Mesodermal cell (in vitro differentiated cells): ENCODE data around the gene PPP1R14B.
"Not testable (repeated sequence)": the region's sequence is repeated elsewhere in the genome, so short reads cannot be mapped to it uniquely, and the experiment has no call there.

Experiments used
- H3K27ac ChIP-seq: 2 replicates; pipeline ENCODE4 v1.7.0; 2013; ENCODE audit warnings: mild to moderate bottlenecking, low read depth, low read length, moderate library complexity; ENCODE audit not compliant: severe bottlenecking
- H3K36me3 ChIP-seq: 2 replicates; pipeline ENCODE4 v1.7.1; 2013; ENCODE audit warnings: mild to moderate bottlenecking, low read length, moderate library complexity; ENCODE audit not compliant: control insufficient read depth, insufficient read depth
- H3K4me1 ChIP-seq: one replicate; pipeline ENCODE4 v1.7.1; 2013; ENCODE audit warnings: mild to moderate bottlenecking, low read length; ENCODE audit not compliant: insufficient read depth, control insufficient read depth, poor library complexity, severe bottlenecking
- H3K4me3 ChIP-seq: 2 replicates; pipeline ENCODE4 v1.7.0; 2013; ENCODE audit warnings: low read length, control low read depth, mild to moderate bottlenecking; ENCODE audit not compliant: insufficient read depth, poor library complexity, severe bottlenecking; ENCODE audit errors: extremely low read depth
- H3K9me3 ChIP-seq: 2 replicates; pipeline ENCODE4 v1.7.1; 2013; ENCODE audit warnings: mild to moderate bottlenecking, low read length, moderate library complexity; ENCODE audit not compliant: control insufficient read depth
- WGBS, 2 experiments: methylation state at CpG; one replicate each; pipeline ENCODE4 v1.1.5; 2013; ENCODE audit warnings: missing lambda C conversion rate in 2 of 2; ENCODE audit not compliant: insufficient coverage in 2 of 2; 5-methylcytosine and 5-hydroxymethylcytosine counted together

Gene PPP1R14B

GRCh38 chr11:64249563-64250414 lies 3.0 kb upstream of the PPP1R14B start:
- H3K36me3 ChIP-seq, result peaks cover 17% of the 10 kb centered on the region
- WGBS, 2 experiments, result 64 to 87% methylated on average over 6 of the region's 8 CpGs
- no peak overlapping the region for H3K27ac ChIP-seq
- no peaks in the 10 kb centered on the region for H3K9me3 ChIP-seq
- H3K4me3 ChIP-seq, result no peak overlapping the region
- H3K4me1 ChIP-seq, result peaks cover 35% of the 10 kb centered on the region

GRCh38 chr11:64249038-64249437 lies 2.3 kb upstream of the PPP1R14B start:
- H3K4me1 ChIP-seq, result peaks cover 36% of the 10 kb centered on the region
- no peaks in the 10 kb centered on the region for H3K9me3 ChIP-seq
- H3K4me3 ChIP-seq, result no peak overlapping the region
- 92 to 100% methylated on average over 1 to 4 of the region's 4 CpGs for WGBS, 2 experiments
- H3K27ac ChIP-seq, result no peak overlapping the region
- H3K36me3 ChIP-seq, result peaks cover 18% of the 10 kb centered on the region

GRCh38 chr11:64248578-64248977 lies 1.8 kb upstream of the PPP1R14B start:
- Histone ChIP-seq H3K9me3 (no peaks in the 10 kb centered on the region), H3K4me3 (no peak overlapping the region), H3K27ac (no peak overlapping the region), H3K4me1 (peaks cover 41% of the 10 kb centered on the region), H3K36me3 (peaks cover 22% of the 10 kb centered on the region)
- WGBS, 2 experiments, result 46 to 70% methylated on average over 4 to 7 of the region's 7 CpGs

- WGBS, 2 experiments, result 33 to 34% methylated on average over 26 of the region's 31 CpGs
- H3K4me3 ChIP-seq, result peak overlapping the region; percentile 59
- no peaks in the 10 kb centered on the region for H3K9me3 ChIP-seq
- H3K36me3 ChIP-seq, result peaks cover 21% of the 10 kb centered on the region
- peaks cover 46% of the 10 kb centered on the region for H3K4me1 ChIP-seq
- H3K27ac ChIP-seq, result peak overlapping the region; percentile 90
These were observed 1.2 kb upstream of the PPP1R14B start for GRCh38 chr11:64247729-64248531.

- Histone ChIP-seq H3K4me1 (peaks cover 42% of the 10 kb centered on the region), H3K4me3 (peak overlapping the region; percentile 89), H3K36me3 (peaks cover 22% of the 10 kb centered on the region)
- not testable (repeated sequence) for H3K9me3 ChIP-seq, H3K27ac ChIP-seq
- 0% methylated on average over 13 to 25 of the region's 43 CpGs for WGBS, 2 experiments
These were observed 197 bp downstream of the PPP1R14B start for GRCh38 chr11:64246621-64246870.

- peak overlapping the region; percentile 89 for H3K4me3 ChIP-seq
- H3K36me3 ChIP-seq, result peaks cover 22% of the 10 kb centered on the region
- H3K4me1 ChIP-seq, result peaks cover 42% of the 10 kb centered on the region
- peak overlapping the region; percentile 84 for H3K27ac ChIP-seq
- no peaks in the 10 kb centered on the region for H3K9me3 ChIP-seq
- 0 to 1% methylated on average over 36 to 44 of the region's 46 CpGs for WGBS, 2 experiments
These were observed 734 bp downstream of the PPP1R14B start for GRCh38 chr11:64245797-64246620.

GRCh38 chr11:64245401-64245796 lies 1.3 kb downstream of the PPP1R14B start:
- Histone ChIP-seq H3K27ac (peak overlapping the region; percentile 84), H3K36me3 (peaks cover 22% of the 10 kb centered on the region), H3K4me3 (peak overlapping the region; percentile 89), H3K9me3 (no peaks in the 10 kb centered on the region), H3K4me1 (peaks cover 40% of the 10 kb centered on the region)
- 37 to 39% methylated on average over 3 of the region's 6 CpGs for WGBS, 2 experiments

GRCh38 chr11:64244966-64245365 lies 1.8 kb downstream of the PPP1R14B start:
- H3K9me3 ChIP-seq, result no peaks in the 10 kb centered on the region
- H3K27ac ChIP-seq, result peak overlapping the region; percentile 3
- H3K4me1 ChIP-seq, result peaks cover 43% of the 10 kb centered on the region
- H3K36me3 ChIP-seq, result peaks cover 22% of the 10 kb centered on the region
- no CpG with 5 or more reads among the region's 6 CpGs for WGBS, 2 experiments
- peak overlapping the region; percentile 89 for H3K4me3 ChIP-seq

GRCh38 chr11:64244107-64244506 lies 2.6 kb downstream of the PPP1R14B start:
- Histone ChIP-seq H3K4me3 (no peak overlapping the region), H3K27ac (no peak overlapping the region)
- WGBS, 2 experiments, result 44 to 100% methylated on average over 2 of the region's 5 CpGs

GRCh38 chr11:64243236-64243854 lies 3.4 kb downstream of the PPP1R14B start:
- Histone ChIP-seq H3K27ac (no peak overlapping the region), H3K4me3 (peak overlapping the region; percentile 95), H3K9me3 (no peaks in the 10 kb centered on the region), H3K4me1 (peaks cover 33% of the 10 kb centered on the region), H3K36me3 (peaks cover 25% of the 10 kb centered on the region)
- 83 to 93% methylated on average over 3 to 6 of the region's 8 CpGs for WGBS, 2 experiments

More at GRCh38 chr11:64244107-64244506, 2.6 kb downstream of the PPP1R14B start:
- peaks cover 39% of the 10 kb centered on the region for H3K4me1 ChIP-seq
- H3K9me3 ChIP-seq, result no peaks in the 10 kb centered on the region
- H3K36me3 ChIP-seq, result peaks cover 22% of the 10 kb centered on the region
